Endothelial cell of umbilical vein (primary cell): ENCODE data around the gene ARRDC1.

Source experiments
- EZH2 ChIP-seq: IDR thresholded peaks from 2 replicates; pipeline ENCODE4 v1.6.1; 2012; ENCODE audit warnings: borderline replicate concordance, low read depth, mild to moderate bottlenecking, moderate library complexity, low read length, inconsistent platforms; ENCODE audit not compliant: severe bottlenecking
- POLR2AphosphoS5 ChIP-seq: IDR thresholded peaks from 2 replicates; pipeline ENCODE4 v1.6.1; 2012; ENCODE audit warnings: low read depth, mild to moderate bottlenecking, control low read depth, low read length, moderate library complexity; ENCODE audit not compliant: insufficient read depth
- TF ChIP-seq, protein P1 (sequence below), 2 donors: IDR thresholded peaks; 1 replicate in 1 of 2; 2 replicates in 1 of 2; pipeline ENCODE4 v1.5.1; 2011; ENCODE audit warnings: low read length in 2 of 2, mild to moderate bottlenecking in 2 of 2, moderate library complexity in 2 of 2, control low read depth in 1 of 2, inconsistent platforms in 1 of 2, low read depth in 1 of 2; ENCODE audit not compliant: insufficient read depth in 1 of 2; ENCODE audit errors: extremely low read depth in 1 of 2

DNA sequence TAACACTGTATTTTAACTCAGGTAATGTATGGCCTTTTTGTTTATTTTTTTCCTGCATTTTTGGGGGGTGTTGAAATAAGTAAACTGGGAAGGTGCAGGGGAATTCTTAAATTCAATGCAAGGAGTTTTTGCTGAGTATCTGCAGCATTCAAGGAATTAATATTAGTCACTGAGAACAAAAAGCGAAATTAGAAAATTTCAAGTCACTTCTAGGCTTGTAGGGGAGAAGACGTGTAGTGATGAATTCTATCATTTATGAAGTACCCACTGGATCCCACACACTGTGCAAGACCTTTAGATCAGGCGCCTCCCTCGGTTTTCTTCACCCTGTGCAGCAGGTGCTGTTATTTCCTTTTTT lies 14.5 kb downstream of the ARRDC1 start:
- TF ChIP-seq EZH2 (no peak), POLR2AphosphoS5 (no peak)
- TF ChIP-seq, protein P1, sequence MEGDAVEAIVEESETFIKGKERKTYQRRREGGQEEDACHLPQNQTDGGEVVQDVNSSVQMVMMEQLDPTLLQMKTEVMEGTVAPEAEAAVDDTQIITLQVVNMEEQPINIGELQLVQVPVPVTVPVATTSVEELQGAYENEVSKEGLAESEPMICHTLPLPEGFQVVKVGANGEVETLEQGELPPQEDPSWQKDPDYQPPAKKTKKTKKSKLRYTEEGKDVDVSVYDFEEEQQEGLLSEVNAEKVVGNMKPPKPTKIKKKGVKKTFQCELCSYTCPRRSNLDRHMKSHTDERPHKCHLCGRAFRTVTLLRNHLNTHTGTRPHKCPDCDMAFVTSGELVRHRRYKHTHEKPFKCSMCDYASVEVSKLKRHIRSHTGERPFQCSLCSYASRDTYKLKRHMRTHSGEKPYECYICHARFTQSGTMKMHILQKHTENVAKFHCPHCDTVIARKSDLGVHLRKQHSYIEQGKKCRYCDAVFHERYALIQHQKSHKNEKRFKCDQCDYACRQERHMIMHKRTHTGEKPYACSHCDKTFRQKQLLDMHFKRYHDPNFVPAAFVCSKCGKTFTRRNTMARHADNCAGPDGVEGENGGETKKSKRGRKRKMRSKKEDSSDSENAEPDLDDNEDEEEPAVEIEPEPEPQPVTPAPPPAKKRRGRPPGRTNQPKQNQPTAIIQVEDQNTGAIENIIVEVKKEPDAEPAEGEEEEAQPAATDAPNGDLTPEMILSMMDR (IDR thresholded peaks at IDR 0.05; ENCODE audit: extremely low read depth in 1 of 2, insufficient read depth in 1 of 2, low read depth in 1 of 2, low read length in 2 of 2): no peak
